Measurements from ENCODE around the gene IFFO2.

- TF ChIP-seq GATA2 (IDR thresholded peaks at IDR 0.05; ENCODE audit: low read depth, low read length) (no peak), GATA3 (IDR thresholded peaks at IDR 0.05; ENCODE audit: low read depth, low read length) (no peak)
Observed at GRCh38 chr1:18926315-18927081, 30.0 kb downstream of the IFFO2 start.

All from SH-SY5Y (cell line).